ENCODE results near the gene SND1.
"Not testable (repeated sequence)": the region's sequence is repeated elsewhere in the genome, so short reads cannot be mapped to it uniquely, and the experiment has no call there.

Gene SND1

DNA sequence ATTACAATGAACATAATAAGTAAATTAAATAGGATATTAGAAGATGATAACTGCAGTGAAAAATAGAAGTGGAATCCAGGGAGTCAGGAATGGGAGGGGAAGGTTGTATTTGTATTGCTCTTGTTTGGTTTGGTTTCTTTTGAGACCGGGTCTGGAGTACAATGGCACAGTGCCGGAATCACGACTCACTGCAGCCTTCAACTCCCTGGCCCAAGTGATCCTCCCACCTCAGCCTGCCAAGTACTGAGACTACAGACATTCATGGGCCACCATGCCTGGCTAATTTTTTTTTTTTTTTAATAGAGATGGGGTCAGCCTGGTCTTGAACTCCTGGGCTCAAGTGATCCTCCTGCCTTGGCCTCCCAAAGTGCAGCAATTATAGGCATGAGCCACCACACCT is 439.1 kb downstream of the SND1 start:
- no peak for DNase-seq

DNA sequence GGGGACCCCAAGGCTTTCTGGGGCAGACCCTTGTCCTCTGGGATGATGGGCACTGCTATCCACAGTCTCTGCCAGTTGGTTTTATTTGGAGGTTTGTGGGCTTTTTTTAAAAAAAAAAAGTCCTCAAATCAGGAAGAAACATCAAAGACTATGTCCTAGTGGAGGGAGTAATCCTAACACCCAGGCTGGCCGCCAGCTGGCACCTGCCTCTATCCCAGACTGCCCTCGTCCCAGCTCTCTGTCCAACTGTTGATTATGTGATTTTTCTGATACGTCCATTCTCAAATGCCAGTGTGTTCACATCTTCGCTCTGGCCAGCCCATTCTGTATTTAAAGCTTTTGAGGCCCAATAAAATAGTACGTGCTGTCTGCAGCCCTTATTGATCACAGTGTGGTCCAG is 440.2 kb downstream of the SND1 start:
- DNase-seq, result no peak

DNA sequence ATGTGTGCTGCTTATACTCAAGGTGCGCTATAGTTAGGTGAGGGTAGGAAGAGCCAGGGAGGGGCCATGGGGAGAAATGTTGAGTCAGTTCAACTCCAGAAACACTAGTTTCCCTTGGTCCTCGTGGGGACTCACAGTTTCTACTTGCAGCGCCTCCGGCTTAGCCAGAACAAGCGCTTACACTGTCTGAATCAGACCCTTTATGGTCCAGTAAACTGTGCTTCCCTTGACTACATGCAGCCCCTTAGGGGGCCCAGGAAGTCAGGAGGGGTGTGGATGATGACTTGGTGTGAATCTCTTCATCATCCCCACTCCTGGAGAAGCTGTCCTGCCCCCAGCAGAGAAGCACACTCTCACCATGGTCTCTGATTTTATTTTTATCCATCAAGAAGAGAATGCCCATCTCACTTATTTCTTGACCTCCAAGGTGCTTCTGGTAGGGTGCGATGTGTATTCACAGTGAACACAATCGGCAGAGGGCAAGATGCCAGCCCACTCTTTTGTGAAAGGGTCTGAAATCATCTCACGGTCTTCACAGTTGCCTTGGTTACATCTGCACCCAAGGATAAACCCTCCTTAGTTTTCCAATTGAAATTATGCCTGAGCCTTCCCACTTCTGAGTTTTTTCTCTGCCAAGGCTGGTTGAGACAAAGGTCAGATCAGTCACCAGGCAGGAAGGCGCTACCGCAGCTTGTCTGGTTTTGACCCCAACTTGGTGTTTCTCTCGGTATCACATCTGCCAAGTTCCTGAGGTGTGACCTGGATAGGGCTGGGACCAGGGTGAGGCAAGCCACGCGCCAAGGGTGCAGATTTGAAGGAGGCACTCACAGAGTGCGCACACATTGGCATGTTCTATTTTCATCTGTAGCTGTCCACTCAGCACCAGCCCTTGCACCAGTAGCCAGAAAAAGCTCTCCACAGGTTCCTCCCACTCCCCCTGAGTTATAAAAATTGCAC is 441.9 kb downstream of the SND1 start:
- DNase-seq, result no peak

DNA sequence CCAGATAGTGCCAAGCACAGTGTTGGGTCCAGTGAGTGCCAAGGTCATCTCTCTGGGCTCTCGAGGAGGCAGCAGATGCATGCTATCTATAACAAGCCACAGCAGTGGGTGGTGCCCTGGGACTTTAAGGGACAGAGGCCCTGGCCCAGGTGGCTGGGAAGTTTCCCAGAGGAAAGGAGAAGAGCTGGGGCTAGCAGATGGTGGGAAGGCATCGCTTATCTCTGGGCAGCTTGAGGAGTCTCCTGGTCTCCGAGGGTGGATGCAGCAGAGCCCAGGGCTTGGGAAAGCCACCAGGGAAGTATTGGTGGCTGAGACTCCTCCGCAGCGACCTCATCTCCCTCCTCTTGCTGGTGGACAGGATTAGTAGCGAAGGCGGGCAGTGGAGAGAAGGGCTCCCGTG is 442.7 kb downstream of the SND1 start:
- no peak for DNase-seq

DNA sequence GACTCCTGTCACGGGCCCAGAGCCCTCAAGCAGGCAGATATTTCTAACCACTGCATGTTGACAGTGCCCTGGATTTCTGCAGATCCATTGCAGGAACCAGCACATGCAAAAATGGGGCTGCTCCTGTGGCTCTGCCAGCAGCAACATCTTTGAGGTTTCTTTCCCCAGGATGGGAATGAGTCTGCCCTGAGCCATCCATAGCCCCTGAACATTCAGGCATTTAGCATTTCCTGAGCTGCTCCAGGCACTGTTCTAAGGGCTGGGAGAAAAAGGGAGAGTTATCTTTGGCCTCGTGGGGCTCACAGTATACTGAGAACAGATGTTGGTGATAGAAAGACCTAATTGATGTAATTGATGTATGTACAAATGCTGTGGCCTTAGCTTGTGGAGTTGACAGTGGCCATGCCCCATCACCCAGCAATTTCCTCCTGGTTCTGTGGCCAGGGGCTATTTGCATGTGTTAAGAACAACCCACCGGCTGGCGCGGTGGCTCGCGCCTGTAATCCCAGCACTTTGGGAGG is 445.3 kb downstream of the SND1 start:
- no peak for DNase-seq

DNA sequence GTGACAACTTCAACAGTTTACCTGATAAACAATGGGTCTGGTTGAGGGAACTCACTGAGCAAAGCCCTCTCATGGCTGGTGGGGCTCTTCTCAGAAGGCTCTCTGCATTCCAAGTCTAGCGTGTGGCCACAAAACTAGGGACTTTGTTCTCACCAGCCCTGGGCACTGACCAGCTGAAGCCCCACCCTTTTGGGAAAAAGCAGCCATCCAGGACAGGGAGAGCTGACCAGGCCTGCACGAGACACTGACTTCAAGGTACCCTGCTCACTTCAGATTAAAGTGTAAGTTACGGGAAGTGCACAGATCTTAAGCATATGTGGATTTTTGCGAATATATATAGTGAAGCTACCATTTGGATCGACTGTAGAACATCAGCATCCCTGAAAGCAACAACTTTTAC is 446.6 kb downstream of the SND1 start:
- no peak for DNase-seq

DNA sequence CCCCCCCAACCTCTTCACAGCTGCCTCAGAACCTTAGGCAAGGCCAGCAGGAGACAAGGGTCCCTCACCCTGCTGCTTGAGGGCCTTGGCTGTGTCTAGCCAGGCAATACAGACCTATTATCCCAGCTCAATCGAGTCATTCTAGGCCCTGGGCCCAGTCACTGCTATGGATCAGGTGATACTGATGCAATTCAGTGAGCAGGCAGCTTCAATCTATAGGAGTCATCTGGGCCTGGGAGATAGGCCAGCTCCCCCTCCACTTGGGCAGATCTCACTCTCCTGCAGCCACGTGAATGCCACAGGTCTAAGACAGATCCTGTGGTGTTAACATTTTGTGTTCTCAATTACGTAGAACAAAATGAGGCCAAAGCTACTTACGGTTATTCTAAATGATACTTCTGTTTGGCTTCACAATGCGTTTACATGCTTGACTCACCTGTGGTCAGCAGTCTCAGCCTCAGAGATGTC is 447.2 kb downstream of the SND1 start:
- DNase-seq, result no peak

DNA sequence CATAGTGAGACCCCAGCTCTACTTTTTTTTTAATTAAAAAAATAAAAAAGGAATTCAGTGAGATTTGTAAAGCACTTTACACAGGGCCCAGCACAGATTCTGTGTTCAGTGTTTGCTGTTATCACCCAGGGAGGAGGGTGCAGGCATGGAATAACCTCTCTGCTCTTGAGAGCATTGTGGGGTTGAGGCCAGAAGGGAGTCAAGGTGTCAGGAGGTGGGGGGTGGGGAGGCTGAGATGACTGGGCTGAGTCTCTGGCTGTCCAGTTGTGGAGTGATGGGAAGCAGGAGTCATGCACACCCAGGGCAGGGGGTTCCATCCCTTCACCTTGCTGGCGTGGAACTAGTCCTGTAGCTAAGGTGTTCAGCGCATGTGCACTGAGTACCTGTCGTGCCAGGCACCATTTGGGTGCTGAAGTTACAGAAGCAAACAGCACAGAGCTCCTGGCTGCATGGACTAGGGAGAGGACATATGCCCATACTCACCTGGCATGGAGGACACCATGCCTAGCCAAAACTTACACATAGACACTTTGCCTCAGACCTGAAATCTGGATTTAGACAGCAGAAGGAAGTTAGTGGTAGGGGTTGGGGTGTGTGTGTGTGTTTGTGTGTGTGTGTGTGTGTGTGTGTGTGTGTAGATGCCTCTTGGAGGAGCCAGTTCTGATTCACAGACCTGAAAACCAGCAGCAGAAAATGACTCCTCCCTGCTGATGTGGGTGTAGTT is 448.4 kb downstream of the SND1 start:
- no peak for DNase-seq

DNA sequence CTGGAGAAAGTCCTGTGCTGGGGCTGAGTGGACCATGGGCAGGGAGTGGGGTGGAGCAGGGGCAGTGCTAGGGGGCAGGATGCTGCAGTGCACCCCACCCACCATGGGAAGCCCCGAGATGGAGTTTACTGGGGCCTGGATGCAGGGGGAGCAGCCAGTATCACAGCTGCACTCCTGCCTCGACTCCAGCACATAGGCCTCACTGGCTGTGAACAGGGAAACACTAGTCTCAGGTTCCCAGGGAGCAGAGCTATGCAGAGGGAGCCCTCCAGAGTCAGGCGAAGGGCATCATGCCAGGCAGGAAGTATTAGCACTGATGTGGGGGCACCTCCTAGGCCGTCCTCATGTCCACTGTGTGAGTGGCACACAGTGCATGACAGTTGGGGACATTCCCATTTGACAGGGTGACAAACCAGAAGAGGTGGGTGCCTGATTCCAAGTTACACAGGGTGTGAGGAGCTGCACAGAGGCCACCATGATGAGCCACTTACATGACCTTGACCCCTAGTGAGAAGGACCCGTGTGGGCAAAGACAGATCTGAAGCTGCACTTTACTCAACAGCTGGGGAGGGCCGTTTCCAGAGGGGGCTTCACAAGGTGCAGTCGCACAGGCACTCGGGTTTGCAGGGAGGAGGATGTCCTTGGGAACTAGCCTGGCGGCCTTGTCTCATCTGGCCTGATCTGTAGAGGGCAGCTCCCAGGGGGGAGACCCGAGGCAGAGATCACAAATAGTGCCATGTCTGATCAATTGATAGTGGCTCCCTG is 449.1 kb downstream of the SND1 start:
- DNase-seq, result no peak

DNA sequence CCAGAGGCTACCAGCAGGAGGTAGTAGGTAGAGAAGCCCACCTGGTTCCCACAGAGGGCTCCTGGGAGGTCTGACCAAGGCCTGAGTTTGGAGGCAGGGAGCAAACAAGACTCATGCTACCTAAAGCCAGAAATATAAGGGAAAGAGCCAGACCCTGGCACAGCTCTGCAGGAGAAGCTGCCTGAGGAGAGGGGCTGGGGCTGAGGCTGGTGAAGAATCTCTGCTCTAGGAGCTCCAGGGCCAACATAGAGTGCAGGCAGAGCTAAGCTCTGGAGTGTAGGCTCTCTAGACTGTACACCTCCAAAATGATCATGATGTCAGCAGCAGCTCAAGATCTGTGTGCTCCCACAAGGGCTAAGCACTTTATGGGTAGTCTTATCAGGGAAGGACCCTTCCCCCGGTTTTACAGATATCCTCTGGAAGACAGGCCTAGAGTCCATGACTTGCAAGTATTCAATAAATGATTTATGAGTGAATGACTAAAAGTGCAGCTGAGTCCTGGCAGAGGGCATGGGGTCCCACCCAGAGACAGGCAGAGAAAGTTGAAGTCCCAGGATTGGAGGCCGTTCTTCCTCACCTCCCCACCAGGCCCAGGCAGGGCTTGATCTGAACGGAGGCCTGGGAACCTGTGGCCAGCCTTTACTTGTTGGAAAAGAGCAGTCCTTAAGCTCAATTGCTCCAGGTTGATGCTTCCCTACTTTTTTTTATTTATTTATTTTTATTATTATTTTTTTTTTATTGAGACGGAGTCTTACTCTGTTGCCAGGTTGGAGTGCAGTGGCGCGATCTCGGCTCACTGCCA is 450.7 kb downstream of the SND1 start:
- DNase-seq, result no peak

DNA sequence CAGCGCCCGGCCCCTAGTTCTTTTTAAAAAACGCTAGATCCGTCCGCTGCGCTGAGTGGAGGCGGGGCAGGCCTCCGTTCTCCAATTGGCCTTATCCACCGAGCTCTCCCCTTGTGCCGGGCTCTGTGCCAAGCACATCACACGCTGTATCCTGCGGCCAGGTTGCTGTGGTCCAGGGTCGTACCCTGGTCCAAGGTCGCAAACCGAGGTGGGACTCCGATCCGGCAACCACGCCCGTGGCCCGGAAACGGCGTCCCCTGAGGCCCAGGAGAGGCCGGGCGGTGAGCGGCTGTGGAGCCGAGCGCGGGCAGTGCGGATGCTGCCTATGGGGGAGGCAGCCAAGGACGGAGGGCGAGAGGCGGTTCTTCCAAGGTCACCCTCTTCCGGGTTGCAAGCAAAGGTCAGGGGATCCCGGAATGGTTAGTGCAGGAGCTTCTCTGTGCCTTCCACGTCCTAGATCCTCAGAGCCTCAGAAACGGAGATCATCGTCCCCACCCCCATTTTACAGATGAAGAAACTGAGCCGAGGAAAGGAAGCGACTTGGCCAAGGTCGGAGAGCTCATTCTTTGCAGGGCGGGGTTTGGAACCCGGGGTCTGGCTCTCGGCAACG is 451.6 kb downstream of the SND1 start:
- DNase-seq, result peak; percentile 68

DNA sequence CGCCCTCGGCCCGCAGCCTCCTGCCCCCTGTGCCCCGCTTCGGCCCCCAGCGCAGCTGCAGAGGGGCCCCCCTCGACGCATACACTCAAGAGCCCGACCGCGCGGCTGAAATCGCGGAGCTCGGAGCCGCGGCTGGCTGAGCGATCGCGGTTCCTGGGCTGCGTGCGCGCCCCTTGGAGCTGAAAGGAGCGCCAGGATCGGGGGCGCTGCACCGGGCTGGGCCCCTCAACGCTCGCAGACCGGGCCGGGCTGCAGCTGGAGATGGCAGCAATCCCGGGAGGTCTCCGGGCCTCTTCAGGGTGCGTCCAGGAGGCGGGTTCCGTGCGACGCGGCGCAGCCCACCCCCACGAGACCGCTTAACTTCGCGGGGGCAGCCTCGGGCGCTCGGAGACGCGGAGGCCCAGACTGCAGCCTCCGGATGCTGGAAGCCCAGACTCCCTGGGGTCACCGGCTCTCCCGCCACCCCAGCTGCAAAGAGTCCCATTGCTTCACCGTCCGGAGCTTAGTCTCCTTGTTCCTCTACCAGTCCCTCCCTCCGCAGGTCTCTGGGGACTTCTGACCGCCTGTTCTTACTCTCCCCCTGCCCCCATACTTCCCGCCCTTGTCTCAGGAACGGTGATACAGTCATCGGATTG is 452.2 kb downstream of the SND1 start:
- DNase-seq, result no peak

DNA sequence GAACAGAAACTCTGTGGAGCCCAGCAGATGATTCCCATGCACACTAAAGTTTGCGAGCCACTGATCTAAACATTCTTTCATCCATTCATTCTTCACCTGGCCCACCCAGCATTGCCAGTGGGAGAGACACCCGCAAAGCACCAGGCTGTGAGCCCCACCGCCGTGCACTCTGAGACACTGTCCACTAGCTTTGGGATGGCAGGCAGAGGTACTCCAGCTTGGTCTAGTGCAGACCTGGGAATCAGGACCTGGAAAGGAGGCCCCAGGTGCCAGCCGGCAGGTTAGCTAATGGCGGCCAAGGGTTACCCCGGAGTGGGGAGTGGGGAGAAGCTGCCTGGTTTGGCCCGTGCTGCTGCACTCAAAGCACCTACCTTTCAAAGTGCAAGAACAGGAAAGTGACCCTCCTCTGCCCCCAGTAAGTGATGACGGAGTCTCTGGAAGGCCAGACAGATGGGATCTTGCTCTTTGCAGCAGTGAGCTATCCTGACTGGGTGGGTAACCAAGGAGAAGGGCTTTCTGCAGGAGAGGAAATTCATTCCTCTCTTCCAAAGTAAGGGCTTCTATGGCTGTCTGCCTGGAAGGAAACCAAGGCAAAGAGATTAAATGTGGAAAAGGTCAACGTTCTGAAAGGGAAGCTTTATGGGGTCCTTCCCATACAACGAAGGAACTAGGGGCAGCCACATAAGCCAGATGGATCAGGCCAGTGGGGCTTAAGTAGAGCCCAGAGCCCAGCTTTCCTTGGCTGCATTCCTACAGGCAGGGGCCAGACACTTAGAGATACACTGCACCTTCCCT is 453.4 kb downstream of the SND1 start:
- DNase-seq, result no peak

DNA sequence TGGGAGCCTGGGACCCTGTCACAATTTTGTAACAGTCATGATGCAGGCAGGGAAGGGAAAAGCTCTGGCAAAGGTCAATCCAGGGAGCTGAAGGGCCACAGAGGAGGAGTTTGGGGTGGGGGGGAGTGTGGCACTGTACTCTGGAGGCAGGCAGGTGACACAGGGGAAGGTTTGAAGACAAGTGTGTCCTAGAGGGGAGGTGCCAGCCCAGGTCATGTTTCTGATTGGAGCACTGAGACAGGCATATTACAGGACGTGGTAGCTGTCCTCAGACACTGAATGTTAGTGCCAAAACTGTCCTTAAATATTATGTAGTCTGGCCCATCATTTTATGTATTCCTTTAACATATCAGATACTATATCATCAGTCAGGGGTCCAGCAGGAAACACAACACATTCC is 454.8 kb downstream of the SND1 start:
- DNase-seq, result no peak

DNA sequence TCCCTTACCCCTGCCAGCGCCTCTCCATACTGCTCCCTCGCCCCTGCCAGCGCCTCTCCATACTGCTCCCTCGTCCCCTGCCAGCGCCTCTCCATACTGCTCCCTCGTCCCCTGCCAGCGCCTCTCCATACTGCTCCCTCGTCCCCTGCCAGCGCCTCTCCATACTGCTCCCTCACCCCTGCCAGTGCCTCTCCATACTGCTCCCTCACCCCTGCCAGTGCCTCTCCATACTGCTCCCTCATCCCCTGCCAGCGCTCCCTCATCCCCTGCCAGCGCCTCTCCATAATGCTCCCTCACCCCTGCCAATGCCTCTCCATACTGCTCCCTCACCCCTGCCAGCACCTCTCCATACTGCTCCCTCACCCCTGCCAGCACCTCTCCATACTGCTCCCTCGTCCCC is 455.5 kb downstream of the SND1 start:
- DNase-seq, result not testable (repeated sequence)

DNA sequence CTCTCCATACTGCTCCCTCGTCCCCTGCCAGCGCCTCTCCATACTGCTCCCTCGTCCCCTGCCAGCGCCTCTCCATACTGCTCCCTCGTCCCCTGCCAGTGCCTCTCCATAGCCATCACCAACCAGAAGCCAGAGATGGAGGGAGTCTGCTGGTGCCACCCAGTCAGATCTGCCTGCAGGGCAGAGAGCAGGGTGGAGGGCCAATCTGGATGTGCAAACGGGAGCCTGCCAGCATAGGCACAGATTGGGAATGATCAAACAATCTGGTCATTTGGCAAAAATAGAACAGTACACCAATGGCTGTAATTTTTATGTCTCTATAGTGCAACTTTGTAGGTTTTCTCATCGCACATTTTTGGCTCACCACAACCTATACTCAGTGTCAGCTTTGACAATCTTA is 456.1 kb downstream of the SND1 start:
- DNase-seq, result peak; percentile 53

DNA sequence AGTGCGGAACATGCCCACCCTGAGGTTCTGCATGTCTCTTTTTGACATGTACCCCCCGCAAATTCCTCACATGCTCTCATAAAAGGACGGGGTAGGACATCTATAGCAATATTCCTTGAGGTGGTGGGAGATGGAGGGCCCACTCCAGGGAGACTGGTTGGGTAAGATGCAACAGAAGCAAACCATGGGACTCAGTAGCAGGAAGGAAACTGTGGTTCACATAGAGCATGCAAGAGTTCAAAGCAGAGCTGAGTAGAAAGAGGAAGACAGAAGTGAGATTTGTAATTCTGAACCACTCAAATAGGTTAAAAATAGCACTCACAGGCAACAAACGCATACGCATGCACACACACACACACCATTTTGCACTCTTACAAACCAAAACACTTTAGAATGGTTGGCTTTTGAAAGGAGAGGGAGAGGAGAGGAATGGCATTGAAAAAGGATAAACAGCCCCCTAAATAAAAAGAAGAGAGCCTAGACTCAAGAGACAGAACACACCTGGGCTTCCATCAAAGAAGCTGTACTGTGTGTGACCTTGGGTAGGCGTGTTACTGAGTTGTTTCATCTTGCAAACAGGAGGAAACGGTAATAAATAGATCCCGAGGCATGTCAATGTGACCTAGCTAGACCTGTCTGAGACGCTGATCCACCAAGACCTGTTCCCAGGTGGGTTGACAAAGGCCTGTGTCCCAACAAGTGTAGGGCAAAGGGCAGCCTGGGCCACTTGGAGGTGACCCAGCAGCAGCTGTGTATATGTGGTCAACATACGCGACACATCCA is 456.8 kb downstream of the SND1 start:
- peak; percentile 53 for DNase-seq

DNA sequence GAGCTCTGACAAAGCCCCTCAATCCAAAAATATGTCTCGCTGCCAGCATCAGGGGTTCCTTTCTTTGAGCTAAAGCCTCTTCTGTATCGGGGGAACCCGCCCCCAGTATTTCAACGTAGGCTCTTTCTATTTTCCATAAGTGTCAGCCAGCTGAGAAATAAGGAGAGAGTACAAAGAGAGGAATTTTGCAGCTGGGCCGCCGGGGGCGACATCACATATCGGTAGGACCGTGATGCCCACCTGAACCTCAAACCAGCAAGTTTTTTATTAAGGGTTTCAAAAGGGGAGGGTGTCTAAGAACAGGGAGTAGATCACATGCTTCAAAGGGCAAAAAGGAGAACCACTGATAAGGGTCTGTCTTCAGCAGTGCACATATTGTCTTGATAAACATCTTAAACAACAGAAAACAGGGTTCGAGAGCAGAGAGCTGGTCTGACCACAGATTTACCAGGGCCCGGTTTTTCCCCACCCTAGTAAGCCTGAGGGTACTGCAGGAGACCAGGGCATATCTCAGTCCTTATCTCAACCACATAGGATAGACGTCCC is 457.5 kb downstream of the SND1 start:
- not testable (repeated sequence) for DNase-seq

All from activated CD8-positive, alpha-beta memory T cell treated with anti-CD3 and anti-CD28 coated beads, Interleukin-2, amount 50 U/mL, for 48 hours (primary cell).